UCSD-AML1 (cell line): Measurements from ENCODE around the gene STARD10.

Source experiments
- DNase-seq: peaks from one replicate; lab custom pipeline; 2025; ENCODE audit not compliant: unreplicated experiment; lab: John Stamatoyannopoulos, UW

Gene STARD10

DNA sequence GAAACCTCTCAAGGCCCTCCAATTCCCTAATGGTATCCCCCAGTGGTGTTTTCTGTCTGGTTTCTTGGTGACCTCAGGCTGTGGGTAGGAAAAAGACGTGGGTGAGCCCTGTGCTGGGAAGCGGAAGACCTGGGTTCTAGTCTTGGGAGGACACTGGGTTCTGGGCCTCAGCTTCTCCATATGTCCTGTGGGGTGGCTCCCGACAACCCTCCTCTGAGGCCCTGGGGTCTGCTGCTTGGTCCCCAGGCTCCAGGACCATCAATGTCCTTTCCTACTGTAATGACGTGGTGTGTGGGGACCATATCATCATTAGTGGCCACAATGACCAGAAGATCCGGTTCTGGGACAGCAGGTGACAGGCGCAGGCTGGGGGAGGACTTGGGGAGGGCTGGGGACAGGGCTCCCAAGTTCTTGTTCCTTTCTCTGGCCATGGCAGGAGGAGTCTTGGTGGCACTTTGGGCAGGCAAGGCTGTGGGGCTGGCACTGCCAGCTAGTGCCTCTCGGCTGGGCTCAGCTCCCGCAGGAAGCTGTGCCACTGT, 33.2 kb upstream of the STARD10 start:
- DNase-seq: no peak

DNA sequence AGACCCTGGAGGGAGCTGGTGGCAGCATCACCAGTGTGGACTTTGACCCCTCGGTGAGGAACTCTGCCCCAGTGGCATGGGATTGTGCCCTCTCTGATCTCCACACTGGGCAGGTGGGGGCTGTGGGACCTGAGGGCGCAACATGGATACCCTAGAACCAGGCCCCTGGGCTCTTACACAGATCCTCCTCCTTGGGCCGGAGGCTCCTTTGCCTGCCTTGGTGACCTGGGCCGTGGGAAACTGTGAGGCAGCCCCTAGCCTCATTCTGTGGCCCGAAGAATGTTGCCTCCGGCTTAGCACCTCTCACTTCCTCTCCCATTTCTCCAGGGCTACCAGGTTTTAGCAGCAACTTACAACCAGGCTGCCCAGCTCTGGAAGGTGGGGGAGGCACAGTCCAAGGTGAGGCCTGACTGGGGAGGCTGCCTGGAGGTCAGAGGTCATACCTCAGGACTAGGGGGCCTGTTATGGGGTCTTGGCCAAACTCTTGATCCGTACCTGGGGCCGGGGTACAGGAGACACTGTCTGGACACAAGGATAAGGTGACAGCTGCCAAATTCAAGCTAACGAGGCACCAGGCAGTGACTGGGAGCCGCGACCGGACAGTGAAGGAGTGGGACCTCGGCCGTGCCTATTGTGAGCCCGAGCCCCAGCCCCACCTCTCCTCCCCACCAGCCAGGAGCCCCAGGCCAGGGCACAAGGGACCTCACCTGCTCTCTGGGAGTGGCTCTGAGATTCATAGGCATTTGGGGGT, 32.5 kb upstream of the STARD10 start:
- no peak for DNase-seq

DNA sequence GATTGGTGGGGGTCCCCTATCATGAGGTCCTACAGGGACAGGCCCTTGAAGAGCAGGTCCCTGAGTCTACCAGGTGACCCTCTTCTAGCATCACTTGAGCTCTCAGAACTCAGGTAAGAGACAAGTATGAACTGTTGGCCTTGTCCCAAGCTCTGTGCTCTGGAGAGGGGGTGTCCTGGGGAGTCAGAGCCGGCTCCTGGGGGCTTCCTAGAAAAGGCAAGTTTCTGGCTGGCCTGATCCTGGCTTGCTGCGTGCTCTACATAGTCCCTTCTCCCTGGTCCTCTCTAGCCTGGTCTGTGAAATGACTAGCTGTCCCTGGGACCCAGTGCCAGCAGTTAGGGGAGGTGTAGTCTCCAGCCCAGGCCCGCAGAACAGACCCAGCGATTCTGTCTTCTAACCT, 31.8 kb upstream of the STARD10 start:
- no peak for DNase-seq

DNA sequence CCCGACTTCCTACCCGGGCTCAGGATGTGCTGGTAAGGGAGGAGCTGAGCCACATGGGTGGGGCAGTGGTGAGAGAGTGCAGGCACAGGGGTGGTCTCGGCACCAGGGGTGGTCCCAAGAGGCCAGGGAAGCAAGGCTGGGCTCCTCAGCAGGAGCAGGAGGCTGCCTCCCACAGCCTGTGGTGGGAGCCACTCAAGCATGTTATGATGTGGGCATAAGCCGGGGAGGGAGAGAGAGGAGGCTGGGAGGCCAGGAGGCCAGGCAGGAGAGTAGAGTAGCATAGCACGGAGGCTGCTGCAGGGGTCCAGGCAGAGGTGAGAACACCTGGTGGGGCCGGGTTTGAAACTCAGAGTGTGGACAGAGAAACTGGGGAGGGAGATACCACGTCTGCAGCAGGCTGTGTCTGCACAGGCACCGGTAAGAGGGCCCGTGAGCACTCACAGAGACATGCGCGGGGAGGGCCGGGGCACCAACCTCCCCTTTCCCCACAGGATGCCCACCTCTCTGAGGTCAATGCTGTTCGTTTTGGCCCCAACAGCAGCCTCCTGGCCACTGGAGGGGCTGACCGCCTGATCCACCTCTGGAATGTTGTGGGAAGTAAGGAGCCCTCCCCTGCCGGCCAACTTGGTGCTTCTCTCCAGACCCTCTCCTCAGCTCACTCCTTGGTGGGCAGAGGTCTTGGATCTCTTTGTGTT, 31.1 kb upstream of the STARD10 start:
- DNase-seq: no peak

DNA sequence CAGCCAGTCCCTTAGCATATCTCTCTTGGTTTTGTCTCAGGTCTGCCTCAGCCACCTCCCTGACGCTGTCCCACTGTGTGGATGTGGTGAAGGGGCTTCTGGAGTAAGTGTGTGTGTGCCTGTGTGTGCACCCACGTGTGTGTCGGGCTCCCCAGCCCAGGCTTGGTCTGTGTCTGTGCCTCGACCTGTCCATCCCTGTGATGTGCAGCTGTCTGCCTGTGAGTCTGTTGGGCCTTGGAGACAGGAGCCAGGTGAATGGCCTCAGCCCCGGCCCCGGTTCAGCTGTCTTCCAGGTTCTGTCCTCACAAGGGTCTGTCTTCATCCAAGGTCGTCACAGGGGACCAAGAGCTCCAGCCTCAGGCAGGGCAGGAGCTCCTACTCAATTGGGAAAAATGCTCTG, 30.2 kb upstream of the STARD10 start:
- DNase-seq: no peak

DNA sequence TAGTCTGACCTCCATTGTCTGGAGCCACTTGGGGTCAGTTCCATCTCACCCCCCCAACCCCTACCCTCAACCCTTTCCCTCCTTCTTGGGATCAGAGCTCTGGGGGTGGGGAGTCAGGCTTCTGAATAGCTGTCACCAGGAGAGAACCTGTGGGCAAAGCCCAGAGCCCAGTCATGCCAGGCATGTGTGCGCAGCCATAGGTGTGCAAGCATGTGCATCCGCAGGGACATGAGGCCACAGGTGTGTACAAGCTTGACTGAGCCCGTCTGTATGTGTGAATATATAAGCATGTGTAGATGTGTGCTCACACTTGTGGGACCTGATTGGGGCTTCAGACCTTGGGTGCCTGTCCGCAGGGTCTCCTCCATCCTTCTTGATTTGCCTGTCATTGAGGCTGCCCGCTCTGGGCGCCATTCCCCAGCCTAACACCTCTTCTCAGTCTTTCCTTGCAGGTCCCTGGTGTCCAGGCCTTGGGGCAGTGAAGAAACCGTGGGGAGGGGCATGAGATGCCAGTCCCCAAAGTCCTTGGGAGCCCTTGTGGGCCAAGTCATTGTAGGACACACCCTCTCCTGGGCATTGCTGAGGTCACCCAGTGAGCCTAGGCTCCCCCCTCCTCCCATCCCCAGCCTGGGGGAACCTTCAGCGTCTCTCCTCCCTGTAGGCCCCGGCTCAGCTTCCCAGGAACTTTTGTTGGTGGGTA, 29.4 kb upstream of the STARD10 start:
- no peak for DNase-seq

DNA sequence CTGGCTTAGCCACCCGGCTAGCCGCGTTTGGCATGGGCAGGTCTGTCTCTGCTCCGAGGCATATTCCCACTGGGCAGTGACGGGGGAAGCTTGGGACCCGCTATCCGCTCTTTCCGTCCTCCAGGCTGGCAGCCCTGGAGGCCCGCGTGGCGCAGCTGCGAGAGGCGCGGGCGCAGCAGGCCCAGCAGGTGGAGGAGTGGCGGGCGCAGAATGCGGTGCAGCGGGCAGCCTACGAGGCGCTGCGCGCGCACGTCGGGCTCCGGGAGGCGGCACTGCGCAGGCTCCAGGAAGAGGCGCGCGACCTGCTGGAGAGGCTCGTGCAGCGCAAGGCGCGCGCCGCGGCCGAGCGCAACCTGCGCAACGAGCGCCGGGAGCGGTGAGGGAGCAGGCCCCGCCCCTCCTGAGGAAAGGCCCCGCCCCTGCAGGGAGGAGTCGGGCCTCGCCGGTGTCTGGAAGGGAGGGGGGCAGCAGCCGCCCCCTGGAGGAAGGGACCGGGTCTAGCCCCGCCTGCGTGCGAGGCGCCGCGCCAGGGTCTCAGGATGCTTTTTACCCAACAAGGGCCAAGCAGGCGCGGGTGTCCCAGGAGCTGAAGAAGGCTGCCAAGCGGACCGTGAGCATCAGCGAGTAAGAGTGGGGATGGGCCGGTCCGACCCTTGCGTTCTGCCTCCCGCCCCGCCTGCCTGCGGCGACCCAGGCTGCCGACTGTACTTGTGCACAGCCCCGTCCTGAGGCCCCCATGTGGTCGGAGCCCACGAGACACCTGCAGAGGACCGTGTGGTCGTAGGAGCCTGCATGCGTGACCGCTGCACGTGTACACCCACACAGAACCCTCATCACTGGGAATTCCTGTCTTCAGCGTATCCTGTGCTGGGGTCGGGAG, 28.3 kb upstream of the STARD10 start:
- no peak for DNase-seq

DNA sequence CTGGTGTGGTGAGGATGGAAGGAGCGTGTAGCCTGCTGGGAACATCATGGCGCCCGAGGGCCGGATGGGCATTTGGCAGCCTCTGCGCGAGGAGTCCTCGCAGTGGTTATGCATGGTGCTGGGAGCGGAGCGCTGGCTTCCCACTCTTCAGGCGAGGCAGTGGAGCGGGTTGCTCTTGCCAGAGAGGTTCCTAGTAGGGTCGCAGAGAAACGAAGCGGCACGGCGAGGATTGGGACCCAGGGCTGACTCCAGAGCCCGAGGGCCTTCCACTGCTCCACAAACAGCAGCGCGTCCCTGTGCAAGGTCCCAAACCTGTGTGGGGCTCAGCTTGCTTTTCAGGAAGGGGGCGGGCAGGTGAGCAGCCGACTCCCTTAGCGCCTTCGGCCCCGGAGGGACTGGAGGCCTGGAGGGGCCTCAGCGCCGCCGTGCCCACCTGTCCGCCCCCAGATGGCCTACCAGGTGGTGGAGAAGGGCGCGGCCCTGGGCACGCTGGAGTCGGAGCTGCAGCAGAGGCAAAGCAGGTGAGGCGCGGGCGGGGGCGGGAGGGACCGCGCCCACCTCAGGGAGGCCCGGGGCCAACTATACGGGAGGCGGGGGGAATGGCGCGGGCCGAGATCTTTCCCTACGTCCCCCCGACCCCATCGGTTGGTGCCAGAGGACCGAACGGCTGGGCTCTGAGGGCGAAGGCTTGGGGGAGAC, 27.5 kb upstream of the STARD10 start:
- no peak for DNase-seq

DNA sequence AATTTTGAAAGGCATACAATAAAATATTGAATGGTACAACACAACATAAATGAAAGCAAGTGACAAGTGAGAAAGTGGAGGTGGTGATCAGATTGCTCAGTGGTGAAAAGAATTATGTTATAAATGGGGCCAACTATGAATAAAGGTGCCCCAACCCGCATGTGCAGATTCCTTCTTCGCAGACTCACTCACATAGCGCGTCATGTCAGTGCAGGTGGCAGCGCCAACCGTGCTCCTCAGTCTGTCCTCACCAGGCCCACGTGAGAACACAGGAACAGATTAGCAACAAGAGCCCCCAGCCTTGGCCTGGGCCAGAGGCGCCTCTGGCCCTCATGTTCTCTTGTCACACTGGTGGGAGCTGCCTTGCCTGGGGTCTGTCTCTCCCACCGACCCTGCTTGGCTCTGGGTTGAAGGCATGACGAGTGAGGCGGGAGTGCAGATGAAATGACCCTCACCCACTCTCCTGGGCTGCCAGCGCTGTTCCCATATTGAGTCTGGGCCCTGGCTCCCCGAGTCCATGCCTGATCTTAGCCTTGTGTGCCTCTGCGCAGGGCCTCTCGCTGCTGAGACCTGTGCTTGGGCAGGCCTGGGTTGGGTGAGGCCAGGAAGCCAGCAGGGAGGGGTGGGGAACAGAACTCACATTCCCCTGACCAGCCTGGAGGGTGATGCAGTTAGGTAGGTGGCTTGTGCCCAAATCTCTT, 26.7 kb upstream of the STARD10 start:
- no peak for DNase-seq

DNA sequence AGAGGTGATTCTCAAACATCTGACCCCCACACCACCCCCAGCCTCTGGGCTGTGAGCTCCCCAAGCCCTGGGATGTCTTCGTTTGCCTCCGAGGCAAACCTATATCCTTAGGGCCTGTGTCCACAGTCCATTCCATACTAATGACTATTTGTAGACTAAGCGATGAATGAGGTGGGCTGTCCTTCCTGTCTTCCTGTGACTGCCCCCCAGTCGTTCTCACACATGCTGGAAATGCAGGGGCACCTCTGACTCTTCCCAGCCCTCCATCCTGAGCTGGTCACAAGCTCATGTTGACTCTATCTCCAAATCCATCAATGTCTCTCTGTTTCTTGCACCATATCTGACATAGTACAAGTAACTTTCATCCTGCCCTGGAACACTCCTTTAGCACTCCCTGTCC, 25.1 kb upstream of the STARD10 start:
- no peak for DNase-seq

DNA sequence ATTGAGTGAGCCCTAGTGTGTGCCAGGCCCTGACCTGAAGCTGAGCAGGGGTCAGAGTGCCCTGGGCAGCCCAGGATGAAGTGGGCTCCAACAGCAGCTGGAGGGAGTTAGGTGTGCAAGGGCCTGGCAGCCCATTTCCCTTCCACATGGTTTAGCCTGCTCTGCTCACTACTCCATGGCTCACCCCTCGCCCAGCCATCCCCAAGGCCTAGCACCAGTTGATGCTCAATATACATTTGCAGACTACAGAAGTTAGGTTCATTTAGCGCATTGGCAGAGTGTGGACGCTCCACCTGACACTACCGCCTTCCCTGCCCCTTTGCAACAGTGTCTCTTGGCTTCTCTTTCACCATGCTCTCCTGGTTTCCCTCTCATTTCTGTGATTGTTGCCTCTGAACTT, 24.1 kb upstream of the STARD10 start:
- no peak for DNase-seq

DNA sequence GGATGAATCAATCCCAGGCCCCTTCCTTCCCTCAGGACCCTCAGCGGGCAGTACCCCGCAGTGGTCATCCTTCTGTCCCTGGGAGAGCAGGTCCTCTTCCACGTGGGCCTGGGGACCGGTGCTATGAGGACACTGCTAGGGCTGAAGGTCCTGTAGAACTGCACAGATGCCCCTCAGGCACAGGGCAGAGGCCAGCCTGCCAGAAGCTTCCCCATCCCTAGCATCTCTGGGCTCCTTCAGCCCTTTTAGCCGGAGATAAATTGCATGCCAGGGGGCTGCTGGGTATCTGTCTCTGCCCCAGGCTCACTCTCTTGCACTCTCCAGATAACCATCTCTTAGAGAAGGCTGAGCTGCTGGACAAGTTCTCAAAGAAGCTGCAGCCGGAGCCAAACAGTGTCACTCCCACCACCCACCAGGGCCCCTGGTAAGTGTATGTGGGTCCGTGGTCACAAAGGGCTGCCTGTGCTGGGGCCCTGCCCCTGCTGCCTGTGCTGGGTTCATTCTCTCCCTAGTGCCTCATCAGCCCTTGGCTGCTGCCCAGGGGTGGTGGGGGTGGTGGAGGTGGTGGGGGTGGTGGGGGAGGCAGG, 22.6 kb upstream of the STARD10 start:
- DNase-seq: no peak

DNA sequence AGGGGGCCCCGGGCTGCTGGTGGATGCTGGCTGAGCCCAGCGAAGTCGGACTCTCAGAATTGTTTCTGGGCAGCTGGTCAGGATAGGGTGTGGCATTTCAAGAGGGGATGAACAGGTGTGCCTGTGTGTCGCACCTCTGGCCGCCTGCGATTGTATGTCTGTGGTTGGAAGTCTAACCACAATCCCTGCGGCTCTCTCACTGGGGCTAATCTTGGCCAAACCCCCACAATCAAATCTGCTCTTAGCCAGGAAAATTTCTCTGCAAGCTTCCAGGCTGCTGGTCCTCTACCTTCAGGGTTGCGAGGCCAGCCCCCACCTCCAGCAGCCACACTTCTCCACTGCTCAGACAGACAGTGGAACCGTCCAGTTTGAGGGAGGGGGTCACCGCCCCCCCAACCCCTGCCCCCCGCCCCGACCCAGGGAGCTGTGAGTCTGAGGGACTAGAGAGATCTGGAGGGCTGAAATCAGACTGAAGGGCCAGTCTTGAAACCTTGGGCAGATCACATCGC, 21.3 kb upstream of the STARD10 start:
- DNase-seq: no peak

DNA sequence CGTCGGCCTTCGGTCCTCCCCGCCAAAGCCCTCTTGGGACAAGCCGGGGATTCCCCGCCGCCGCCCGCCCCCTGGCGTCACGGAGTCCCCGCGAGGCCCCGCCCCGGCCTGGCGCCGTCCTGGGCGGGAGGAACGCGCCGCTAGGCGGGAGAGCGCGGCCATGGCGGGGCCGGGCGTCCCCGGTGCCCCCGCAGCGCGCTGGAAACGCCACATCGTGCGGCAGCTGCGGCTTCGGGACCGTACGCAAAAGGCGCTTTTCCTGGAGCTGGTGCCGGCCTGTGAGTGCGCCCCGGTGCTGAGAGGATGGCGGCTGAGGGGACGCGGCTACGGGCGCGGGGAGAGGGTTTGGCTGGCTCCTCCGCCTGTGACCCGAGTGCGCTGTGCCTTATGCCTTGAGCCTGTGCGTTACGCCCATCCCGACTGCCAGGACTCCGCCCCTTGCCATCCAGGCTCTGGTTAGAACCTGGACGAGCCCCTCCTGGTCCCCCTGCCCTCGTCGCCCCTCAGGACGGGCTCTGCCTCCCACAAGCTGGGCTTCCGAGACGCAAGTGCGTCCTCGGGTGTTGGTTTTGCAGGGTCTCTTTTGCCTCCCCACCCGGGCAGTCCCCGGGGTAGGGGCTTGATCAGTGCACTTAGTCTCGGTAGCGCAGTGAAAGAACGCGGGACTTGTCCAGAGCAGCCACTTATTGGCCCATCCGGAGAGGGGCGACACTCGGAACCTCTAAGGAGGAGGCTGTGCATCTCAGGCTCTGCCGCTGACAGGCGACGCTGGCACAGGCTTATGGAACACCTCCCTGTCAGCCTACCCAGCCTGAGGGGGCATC, 20.7 kb upstream of the STARD10 start, which contains the start of gene ATG16L2:
Gene ATG16L2 (plus strand): TSS at position 126 of the 824 bp plus-strand sequence. CDS start 35 bp downstream, at position 161.
- DNase-seq: peak; percentile 93

DNA sequence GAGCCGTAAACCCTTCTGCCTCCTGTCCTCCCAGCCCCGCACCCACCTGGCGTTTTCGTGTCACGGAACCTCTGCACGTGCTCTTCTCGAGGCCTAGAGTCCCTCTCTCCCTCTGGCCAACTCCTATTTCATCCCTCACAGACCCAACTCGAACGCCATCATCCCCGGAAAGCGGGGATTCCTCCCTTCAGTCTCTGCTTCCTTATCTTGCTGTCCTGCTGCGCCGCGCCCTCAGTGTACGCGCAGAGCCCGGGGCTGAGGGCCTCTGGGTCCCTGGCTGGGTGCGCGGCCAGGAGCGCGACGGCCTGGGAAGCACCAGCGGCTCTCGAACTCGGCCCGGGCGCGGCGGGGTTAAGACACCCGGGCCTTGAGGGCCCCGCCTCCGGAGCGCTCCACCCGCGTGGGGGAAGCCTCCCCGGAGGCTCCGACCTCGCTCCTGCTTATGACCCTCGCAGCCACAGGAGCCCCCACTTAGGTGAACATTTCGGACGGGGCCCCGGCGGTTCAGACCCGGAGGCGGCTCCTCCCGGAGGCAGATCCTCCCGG, 20.0 kb upstream of the STARD10 start:
- peak; percentile 93 for DNase-seq

DNA sequence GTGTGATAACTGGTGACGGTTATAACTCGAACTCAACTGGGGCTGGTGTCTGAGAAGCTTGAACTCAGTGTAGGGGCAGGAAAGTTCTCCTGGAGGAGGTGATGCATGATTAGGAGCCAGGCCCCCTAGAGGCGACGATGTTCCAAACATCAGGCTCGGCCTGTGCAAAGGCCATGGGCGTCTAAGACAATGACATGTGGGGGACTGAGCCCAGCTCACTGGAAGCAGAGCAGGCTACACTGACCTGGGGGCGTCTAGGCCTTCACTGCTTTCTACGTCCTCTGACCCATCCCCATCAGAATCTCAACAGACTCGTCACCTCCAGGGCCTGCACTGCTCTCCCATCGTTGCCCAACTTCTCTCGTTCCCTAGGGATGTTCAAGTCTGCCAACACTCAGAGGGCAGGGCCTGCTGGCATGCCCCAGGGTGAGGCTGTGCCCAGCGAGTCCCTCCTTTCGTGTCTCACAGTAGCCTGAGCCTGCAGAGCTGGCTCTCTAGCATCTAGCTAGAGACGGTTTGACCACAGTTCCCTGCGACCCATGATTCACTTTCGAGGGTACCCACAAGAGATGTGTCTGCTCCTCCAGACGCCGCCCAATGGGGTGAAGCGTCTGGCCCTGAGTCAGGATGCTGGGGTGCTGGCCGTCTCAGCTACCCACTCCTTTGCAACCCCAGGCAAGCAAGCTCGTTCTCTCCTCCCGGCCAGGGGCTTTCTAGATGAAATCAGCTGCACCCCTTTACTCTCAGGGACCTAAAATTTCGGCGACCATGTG, 19.3 kb upstream of the STARD10 start:
- DNase-seq: peak; percentile 78

DNA sequence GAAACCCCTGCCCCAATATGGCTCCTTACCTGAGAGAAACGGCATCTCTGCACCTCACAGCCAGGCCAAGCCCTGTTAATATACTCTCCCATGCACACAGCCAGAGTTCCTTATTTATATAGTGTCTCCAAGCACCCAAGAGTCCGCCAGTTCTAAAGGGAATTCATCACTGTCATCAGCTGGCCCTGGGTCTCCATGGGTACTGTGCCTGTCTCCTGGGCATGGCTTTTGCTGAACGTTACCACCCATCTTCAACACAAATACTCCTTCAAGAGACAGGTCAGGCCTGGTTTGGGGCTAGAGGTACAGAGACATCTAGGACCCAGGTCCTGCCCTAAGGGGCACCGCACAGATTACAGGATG, 18.7 kb upstream of the STARD10 start:
- DNase-seq: no peak
